OCI-LY7 (cell line): ENCODE measurements around the gene RAPH1. TPM values are rescaled to one million over a fixed set of nuclear protein-coding genes. Genes with fewer than 3 reads are reported as not detected.
"Not testable (repeated sequence)": the region's sequence is repeated elsewhere in the genome, so short reads cannot be mapped to it uniquely, and the experiment has no call there.

Source experiments
- BruUV-seq: library from RNA; stranded (reverse); fragments of 400-500 nt; replicated peaks from 2 replicates; lab custom pipeline; 2021; lab: Mats Ljungman, UMichigan
- CTCF ChIA-PET: fragments of 300-600 bp; sonication (Branson Sonifier 250); formaldehyde crosslinking; loops from one replicate; lab custom pipeline; 2022; ENCODE audit warnings: antibody characterized with exemption; ENCODE audit not compliant: unreplicated experiment; lab: Charles Lee
- POLR2A ChIA-PET: fragments of 300-600 bp; sonication (Branson Sonifier 250); formaldehyde crosslinking; loops from one replicate; lab custom pipeline; 2022; ENCODE audit warnings: antibody characterized with exemption; lab: Charles Lee
- DNase-seq: peaks from one replicate; pipeline ENCODE4 v3.0.0-alpha.2; 2015; ENCODE audit warnings: low spot score
- H2AFZ ChIP-seq: fragments of 200-600 bp; sonication (generic), shearing (Covaris generic); 2 replicates; pipeline ENCODE4 v1.6.1; 2014; ENCODE audit warnings: mild to moderate bottlenecking, antibody characterized with exemption, low read length, moderate library complexity
- H3K27ac ChIP-seq: fragments of 200-600 bp; sonication (generic); 2 replicates; pipeline ENCODE4 v1.5.1; 2014; ENCODE audit warnings: mixed run types, low read depth, mild to moderate bottlenecking, moderate library complexity, low read length, inconsistent platforms; ENCODE audit not compliant: poor library complexity, severe bottlenecking
- H3K36me3 ChIP-seq: fragments of 200-600 bp; sonication (generic); 2 replicates; pipeline ENCODE4 v1.6.1; 2014; ENCODE audit warnings: mild to moderate bottlenecking, antibody characterized with exemption, low read length, moderate library complexity, mixed read lengths; ENCODE audit not compliant: insufficient read depth
- H3K4me1 ChIP-seq: fragments of 200-600 bp; sonication (generic); 2 replicates; pipeline ENCODE4 v1.5.1; 2014; ENCODE audit warnings: mild to moderate bottlenecking, low read length; ENCODE audit not compliant: insufficient read depth, poor library complexity, severe bottlenecking
- H3K4me2 ChIP-seq: fragments of 200-600 bp; sonication (generic); 2 replicates; pipeline ENCODE4 v1.6.1; 2014; ENCODE audit warnings: mild to moderate bottlenecking, low read length
- H3K4me3 ChIP-seq: fragments of 200-600 bp; sonication (generic); 2 replicates; pipeline ENCODE4 v1.5.1; 2014; ENCODE audit warnings: mild to moderate bottlenecking, low read depth, low read length; ENCODE audit not compliant: poor library complexity, severe bottlenecking
- H3K79me2 ChIP-seq: fragments of 200-600 bp; sonication (generic); 2 replicates; pipeline ENCODE4 v1.6.1; 2016; ENCODE audit warnings: low read depth, mild to moderate bottlenecking, low read length, moderate library complexity, mixed read lengths; ENCODE audit not compliant: insufficient read depth
- H3K9me2 ChIP-seq: fragments of 200-600 bp; sonication (generic); 2 replicates; pipeline ENCODE4 v1.6.1; 2016; ENCODE audit warnings: mild to moderate bottlenecking, low read length, mixed read lengths; ENCODE audit not compliant: insufficient read depth
- H3K9me3 ChIP-seq: fragments of 200-600 bp; sonication (generic); 2 replicates; pipeline ENCODE4 v1.6.1; 2014; ENCODE audit warnings: mild to moderate bottlenecking, mixed run types, low read length, mixed read lengths
- H4K20me1 ChIP-seq: fragments of 200-600 bp; sonication (generic); 2 replicates; pipeline ENCODE4 v1.6.1; 2014; ENCODE audit warnings: mild to moderate bottlenecking, antibody characterized with exemption, low read length, moderate library complexity, mixed read lengths; ENCODE audit not compliant: insufficient read depth
- CTCF ChIP-seq: fragments of 200-600 bp; sonication (generic); conservative IDR thresholded peaks from 2 replicates; pipeline ENCODE4 v1.5.1; 2014; ENCODE audit warnings: mild to moderate bottlenecking, antibody characterized with exemption, low read length, moderate library complexity, mixed read lengths
- EZH2phosphoT487 ChIP-seq: fragments of 200-600 bp; sonication (generic); IDR thresholded peaks from 2 replicates; pipeline ENCODE4 v1.6.1; 2018; ENCODE audit warnings: low read depth, borderline replicate concordance, mild to moderate bottlenecking, mixed run types, antibody characterized with exemption, low read length, moderate library complexity, mixed read lengths
- intact Hi-C: fragments of 100-400 bp; cut with micrococcal nuclease; formaldehyde crosslinking; loops from one replicate; pipeline ENCODE4 v1.10.0; 2022; ENCODE audit not compliant: unreplicated experiment
- total RNA-seq, 2 experiments: library from RNA; depleted of rRNA in 1 of 2; stranded (reverse); fragments of >200 nt in 1 of 2; shearing (Covaris generic) in 1 of 2; gene quantifications; 2 replicates each; pipeline ENCODE4 v1.2.3, GENCODE V29; 2014 to 2022

The RAPH1 gene
- total RNA-seq, 2 experiments from 2014 or later: 4.0 to 21.5 TPM

- DNase-seq: no peak
- BruUV-seq: no TSS peak
- Histone ChIP-seq H3K27ac (no peak overlapping the region), H2AFZ (no peak overlapping the region), H3K79me2 (no peaks in the 10 kb centered on the region), H3K36me3 (peaks cover 34% of the 10 kb centered on the region), H3K4me2 (no peak overlapping the region), H3K9me3 (no peaks in the 10 kb centered on the region), H3K4me3 (no peak overlapping the region), H3K4me1 (peaks cover 27% of the 10 kb centered on the region), H3K9me2 (no peaks in the 10 kb centered on the region), H4K20me1 (no peaks in the 10 kb centered on the region)
- no peak for TF ChIP-seq EZH2phosphoT487
- ChIA-PET CTCF (no interaction called here), POLR2A (interaction anchor here (0.6 kb wide), 1 partner anchor 35 kb away, joined by 3 read pairs; no protein-coding TSS in a partner anchor)
- intact Hi-C loops: loop anchor here (10.0 kb wide), 1 partner anchor 522 kb away; the partner anchor contains the start of genes CARF and WDR12
Measured at GRCh38 chr2:203436496-203436895, 98.6 kb downstream of the RAPH1 start.

GRCh38 chr2:203432811-203433210 lies 102.3 kb downstream of the RAPH1 start:
- Histone ChIP-seq H3K9me2 (no peaks in the 10 kb centered on the region), H3K4me2 (peak overlapping the region; percentile 65), H3K9me3 (no peaks in the 10 kb centered on the region), H2AFZ (no peak overlapping the region; the same call in 1 of the 2 replicates), H3K36me3 (peaks cover 38% of the 10 kb centered on the region), H4K20me1 (no peaks in the 10 kb centered on the region), H3K27ac (peak overlapping the region; percentile 65), H3K4me1 (peaks cover 37% of the 10 kb centered on the region), H3K4me3 (peak overlapping the region; percentile 1), H3K79me2 (no peaks in the 10 kb centered on the region)
- TF ChIP-seq CTCF (no peak), EZH2phosphoT487 (no peak)
- intact Hi-C loops: loop anchor here (5.0 to 10.0 kb wide), 2 partner anchors 196 to 518 kb away; partner anchors contain the start of genes CARF, CYP20A1 and WDR12
- peak; percentile 74 for DNase-seq
- no TSS peak for BruUV-seq
- POLR2A ChIA-PET: interaction anchor here (0.6 to 1.4 kb wide), 4 partner anchors 8 to 384 kb away, joined by 3 to 4 read pairs (median 3); no protein-coding TSS in a partner anchor
- CTCF ChIA-PET: no interaction called here

GRCh38 chr2:203431391-203432185 lies 103.5 kb downstream of the RAPH1 start:
- Histone ChIP-seq H3K36me3 (peaks cover 37% of the 10 kb centered on the region), H3K9me2 (no peaks in the 10 kb centered on the region), H2AFZ (no peak overlapping the region), H3K4me2 (peak overlapping the region; percentile 65), H4K20me1 (no peaks in the 10 kb centered on the region), H3K27ac (peak overlapping the region; percentile 65), H3K4me3 (no peak overlapping the region), H3K4me1 (peaks cover 37% of the 10 kb centered on the region), H3K79me2 (no peaks in the 10 kb centered on the region), H3K9me3 (no peaks in the 10 kb centered on the region)
- no TSS peak for BruUV-seq
- ChIA-PET CTCF (no interaction called here), POLR2A (interaction anchor here (0.6 to 1.4 kb wide), 13 partner anchors 11 to 710 kb away, joined by 3 to 8 read pairs (median 4); no protein-coding TSS in a partner anchor)
- no peak for DNase-seq
- intact Hi-C loops: loop anchor here (5.0 to 10.0 kb wide), 2 partner anchors 194 to 517 kb away; partner anchors contain the start of genes CARF, CYP20A1 and WDR12
- 0 out of 2 replicates have a peak, but pooled peaks have one; percentile 11 for TF ChIP-seq CTCF
- TF ChIP-seq EZH2phosphoT487: no peak

GRCh38 chr2:203429643-203430042 lies 105.5 kb downstream of the RAPH1 start:
- POLR2A ChIA-PET: interaction anchor here (0.6 to 1.5 kb wide), 2 partner anchors 9 to 183 kb away, joined by 3 to 6 read pairs; no protein-coding TSS in a partner anchor
- not testable (repeated sequence) for H3K4me3 ChIP-seq, H3K79me2 ChIP-seq, H4K20me1 ChIP-seq, DNase-seq, H2AFZ ChIP-seq, H3K9me3 ChIP-seq, BruUV-seq, H3K9me2 ChIP-seq, H3K4me2 ChIP-seq, H3K27ac ChIP-seq
- Histone ChIP-seq H3K36me3 (peaks cover 34% of the 10 kb centered on the region), H3K4me1 (peaks cover 37% of the 10 kb centered on the region)
- intact Hi-C loops: loop anchor here (5.0 to 10.0 kb wide), 2 partner anchors 192 to 515 kb away; partner anchors contain the start of genes CARF, CYP20A1 and WDR12
- CTCF ChIA-PET: interaction anchor here (1.1 kb wide), 2 partner anchors 25 to 255 kb away, joined by 3 read pairs; no protein-coding TSS in a partner anchor
